GM18858 (cell line): ENCODE data around the gene KPNB1.

Experiments used
- ATAC-seq: cut with Tn5 transposase; IDR thresholded peaks from one replicate; pipeline ENCODE4 v1.9.1; 2021; ENCODE audit not compliant: unreplicated experiment

KPNB1 gene

DNA sequence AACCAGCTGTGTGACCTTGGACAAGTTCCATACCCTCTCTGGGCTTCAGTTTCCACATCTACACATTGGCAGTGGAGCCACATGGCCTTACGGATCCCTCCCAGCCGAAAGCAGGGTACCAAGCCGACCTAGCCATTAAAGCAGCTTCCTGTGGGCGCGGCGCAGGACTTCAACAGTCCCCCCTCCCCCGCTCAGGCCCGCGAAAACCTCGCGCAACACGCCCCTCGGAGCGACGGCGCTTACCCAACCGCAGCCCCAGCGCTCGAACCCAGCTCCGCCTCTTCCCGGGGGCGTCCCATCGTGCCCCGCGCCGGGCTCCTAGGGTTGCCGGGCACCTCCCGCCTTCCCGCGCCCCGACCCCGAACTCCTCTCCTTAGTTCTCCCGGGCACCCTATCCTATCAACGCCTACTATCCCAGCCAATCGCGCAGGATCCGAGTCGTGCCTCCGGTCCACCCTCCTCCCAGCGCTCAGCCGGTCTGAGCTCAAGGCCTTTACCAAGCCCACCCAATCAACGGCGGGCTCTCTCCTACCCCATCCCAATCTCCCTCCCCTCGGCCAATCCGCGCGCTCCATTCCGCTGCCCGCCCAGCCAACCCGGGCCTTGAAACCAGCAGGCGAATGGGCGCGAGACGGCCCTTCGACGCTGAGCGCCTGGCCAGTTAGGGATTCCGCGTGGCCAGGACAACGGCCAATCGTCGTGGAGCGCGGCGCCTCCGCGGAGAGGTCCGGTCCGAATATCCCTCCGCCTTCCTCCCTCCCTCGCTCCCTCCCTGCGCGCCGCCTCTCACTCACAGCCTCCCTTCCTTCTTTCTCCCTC lies at the start of gene KPNB1:
Gene KPNB1 (plus strand): TSS at position 767 of the 819 bp plus-strand sequence. CDS start 326 bp downstream, outside the sequence.
- peak; percentile 62 for ATAC-seq

DNA sequence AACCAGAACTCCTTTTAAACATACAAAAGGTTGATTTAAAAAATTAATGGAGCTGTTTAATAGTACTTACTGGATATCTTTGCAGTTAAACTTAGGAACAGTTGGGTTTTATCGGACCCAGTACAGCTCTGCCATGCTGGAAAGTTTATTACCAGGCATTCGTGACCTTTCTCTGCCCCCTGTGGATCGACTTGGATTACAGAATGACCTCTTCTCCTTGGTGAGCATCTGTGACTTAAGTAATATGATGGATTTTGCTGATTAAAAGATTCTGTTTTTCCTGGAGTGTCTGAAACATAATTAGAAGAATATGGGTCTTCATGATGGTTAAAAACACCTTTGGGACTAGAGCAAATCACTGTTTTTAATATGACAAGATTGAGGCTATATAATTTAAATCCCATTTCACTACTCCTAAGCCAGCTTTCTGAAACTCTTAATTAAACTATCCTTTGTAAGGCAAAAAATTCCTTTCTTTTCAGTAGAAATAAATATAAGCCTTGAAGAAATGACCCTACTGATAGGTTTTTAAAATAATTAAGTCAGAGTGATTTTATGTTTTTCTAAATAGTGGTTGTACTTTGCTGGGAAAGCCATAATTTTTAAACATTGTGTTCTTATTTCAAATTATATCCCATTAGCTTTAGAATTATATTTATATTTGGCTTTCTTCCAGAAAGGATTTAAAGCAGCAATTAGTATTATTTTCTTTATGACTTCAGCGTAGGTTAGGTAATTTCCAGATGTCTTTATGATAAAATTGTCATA lies 45.7 kb upstream of the KPNB1 start:
- no peak for ATAC-seq

DNA sequence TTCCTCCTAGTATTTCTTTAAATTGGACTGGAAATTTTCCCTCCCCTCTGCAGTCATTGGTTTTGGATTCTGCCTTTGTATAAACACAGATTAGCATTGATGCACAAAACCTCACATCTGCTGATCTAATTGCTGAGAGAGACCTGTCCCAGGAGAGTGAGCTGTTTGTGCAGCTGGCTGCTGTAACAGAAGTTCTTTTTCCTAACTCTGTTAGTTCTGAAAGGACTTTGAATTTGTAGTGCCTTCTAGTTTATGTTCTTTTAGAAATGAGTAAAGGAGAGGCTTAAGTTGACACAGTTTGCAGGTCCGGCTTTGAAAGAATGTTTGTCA lies 45.2 kb upstream of the KPNB1 start:
- no peak for ATAC-seq

DNA sequence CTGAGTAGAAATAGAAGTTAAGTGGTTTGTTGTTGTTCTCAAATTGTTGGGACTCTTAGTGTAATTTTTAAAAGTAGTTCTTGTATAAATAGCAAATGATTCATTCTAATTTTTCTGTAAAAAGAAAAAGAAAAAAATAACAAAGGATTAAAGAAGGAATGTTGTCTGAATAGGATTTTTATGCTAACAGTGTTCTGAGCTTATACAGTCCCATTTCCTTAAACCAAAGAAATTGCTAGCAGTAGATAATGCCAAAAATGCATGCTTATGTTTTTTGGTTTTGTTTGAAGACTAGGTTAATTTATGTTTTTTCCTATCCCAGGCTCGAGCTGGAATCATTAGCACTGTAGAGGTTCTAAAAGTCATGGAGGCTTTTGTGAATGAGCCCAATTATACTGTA lies 44.7 kb upstream of the KPNB1 start:
- no peak for ATAC-seq

DNA sequence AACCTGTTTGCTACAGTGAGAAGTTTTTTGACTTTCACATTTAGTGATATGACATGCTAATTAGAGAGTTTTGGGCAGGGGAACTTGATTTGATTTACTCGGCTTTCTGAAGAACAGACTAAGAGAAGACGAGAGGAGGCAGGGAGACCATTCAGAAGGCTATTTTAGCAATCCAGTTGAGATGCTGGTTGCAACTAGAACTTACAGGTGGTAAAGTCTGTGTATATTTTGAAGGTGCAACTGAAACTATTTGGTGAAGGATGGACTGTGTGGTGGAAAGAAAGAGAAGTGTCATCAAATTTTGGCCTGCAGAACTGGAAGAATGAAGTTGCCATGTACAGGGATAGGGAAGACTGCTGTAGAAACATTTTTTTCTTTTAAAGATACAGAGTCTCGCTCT lies 42.2 kb upstream of the KPNB1 start:
- no peak for ATAC-seq

DNA sequence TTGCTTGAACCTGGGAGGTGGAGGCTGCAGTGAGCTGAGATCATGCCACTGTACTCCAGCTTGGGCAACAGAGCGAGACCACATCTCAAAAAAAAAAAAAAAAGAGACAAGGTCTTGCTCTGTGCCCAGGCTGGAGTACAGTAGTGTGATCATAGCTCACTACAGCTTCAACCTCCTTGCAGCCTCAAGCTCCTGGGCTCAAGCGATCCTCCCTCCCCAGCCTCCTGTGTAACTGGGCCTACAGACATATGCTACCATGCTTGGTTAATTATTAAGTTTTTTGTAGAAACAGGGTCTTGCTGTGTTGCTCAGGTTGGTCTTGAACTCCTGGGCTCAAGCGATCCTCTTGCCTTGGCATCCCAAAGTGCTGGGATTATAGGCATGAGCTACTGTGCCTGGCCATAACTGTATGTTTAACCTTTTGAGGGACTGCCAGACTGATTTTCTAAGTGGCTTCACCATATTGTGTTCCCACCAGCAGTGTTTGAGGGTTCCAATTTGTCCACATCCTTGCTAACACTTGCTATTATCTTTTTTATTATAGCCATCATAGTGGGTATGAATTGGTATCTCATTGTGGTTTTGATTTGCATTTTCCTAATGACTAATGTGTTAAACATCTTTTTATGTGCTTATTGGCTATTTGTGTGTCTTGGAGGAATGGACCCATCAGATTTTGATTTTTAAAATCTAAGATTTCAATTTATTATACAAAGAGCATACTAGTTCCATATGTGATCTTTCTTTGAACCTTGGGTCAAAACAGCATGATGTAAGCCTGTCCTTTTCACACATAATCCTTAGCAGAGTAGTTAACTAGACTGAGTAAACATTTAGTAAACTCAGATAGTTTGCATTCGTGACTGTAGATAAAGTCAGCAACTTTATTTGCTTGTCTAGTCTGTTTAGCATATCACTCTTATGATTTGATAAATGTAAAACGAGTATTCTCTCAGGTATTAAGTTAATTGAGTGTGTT lies 38.1 kb upstream of the KPNB1 start:
- ATAC-seq, result no peak

DNA sequence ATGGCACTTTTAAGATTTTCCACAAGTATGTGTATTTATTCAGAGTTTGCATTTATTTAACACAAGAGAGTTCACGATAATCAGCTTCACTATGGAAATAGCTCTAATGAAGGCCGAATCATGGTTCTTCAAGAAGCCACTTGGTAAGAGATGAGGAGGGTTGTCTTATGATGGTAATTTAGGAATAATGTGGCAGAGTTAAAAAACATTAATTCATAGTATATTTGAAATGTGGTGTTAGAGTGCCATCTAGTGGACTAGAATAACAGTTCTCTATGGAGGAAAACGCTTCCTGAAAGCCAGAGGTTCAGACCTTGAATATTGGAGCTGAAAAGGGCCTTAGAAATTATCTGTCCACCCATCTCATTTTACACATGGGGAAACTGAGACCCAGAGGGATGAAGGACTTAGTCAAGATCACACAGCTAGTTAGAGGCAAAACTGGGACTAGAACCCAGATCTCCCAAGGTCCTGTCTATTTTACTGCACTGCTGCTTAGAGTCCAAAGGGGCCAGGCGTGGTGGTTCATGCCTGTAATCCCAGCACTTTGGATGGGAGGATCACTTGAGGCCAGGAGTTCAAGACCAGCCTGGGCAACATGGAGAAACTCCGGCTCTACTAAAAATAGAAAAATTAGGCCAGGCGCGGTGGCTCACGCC lies 33.8 kb upstream of the KPNB1 start:
- ATAC-seq, result no peak

DNA sequence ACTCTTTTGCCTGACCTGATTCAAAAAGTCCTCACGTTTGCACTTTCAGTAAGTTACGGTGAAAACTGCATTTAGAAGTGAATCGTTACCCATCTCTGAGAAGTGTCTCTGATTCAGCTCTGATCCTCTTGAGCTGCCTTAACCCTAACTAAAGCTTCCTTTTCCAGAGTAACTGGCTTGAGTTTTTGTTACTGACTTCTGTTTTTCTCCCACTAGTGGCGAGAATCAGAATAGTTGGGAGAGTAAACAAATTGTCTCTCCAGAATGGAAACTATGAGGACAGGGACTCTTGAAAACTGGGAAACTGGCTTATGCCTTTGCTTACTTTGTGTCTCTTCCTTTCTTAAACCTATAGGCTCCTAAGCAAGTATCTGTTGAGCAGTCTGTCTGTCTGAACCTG lies 31.3 kb upstream of the KPNB1 start:
- ATAC-seq, result no peak

DNA sequence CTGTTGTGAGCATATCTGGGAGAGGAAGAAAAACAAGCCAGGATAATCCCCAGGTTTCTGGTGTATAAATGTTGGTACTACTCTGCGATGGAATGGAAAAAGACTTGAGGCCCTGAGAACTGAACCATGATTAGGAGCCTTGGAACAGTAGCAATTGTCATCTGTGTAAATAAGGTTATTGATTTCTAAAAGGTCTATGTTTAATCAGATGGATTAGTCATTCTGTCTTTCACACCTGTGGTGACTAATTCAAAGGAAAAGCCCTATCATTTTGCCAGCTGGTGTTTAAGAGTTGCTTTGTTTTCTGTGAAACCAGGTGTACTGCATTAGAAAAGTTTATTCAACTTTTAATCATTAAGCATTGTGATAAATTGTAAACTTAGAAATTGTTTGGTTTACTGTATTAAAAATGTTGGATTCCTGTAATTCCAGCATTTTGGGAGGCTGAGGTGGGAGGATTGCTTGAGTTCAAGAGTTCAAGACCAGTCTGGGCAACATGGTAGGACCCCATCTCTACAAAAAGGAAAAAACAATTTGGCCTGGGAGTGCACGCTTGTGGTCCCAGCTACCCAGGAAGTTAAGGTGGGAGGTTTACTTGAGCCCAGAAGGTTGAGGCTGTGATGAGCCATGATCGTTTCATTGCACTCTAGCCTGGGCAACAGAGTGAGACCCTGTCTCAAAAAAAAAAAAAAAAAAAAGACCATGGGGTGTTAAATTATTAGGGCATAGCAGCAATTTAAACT lies 29.0 kb upstream of the KPNB1 start:
- ATAC-seq, result no peak

DNA sequence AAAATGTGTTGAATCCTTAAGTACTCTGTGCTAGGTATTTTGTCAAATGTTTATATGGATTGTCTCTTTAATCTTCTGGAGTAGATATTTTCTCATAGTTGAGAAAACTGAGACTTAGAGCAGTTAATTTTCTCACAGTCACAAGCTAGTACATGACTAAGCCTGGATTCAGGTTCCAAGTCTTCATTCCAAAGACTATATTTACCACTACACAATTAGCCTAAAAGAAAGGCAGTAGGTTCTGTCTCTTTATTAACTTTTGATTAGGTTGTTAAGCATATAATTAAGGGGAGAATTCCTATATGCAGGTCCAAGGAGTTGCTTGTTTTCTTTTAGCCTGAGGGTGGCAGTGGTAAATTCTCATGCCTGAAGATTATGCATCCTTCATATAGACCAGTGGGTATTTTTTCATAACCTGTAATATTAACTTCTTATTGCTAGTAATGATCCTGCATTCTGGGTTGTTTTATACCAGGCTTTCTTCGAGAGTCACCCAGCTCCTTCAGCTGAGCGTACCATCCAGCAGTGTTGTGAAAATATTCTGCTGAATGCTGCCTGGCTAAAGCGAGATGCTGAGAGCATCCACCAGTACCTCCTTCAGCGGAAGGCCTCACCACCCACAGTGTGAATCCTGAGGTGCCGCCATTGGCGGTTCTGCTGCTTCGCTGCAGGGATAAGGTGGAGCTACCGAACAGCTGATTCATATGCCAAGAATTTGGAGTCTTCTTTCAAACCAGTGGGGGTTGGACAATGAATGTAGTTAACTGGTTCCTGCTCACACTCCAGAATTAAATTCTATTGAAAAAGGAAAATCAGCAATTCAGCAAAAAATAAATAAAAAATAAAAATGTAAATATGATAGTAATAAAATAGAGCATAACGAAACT lies 28.2 kb upstream of the KPNB1 start:
- no peak for ATAC-seq

DNA sequence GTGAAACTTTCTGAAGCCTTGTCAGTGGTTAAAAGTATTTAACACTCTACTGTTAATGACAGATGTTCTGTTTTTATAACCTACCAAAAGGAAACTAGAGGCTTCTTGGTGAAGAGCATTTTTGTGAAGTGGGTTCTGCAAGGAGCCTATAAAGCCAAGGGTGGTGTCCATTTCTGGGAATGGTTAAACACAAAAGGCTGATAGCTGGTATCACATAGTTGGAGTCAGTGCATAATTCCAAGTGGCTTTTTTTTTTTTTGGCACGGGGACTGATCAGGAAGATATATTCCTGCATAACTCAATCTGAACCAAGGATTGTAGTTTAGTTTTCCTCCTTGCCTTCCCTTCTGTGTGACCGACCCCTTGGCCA lies 27.6 kb upstream of the KPNB1 start:
- ATAC-seq, result no peak

DNA sequence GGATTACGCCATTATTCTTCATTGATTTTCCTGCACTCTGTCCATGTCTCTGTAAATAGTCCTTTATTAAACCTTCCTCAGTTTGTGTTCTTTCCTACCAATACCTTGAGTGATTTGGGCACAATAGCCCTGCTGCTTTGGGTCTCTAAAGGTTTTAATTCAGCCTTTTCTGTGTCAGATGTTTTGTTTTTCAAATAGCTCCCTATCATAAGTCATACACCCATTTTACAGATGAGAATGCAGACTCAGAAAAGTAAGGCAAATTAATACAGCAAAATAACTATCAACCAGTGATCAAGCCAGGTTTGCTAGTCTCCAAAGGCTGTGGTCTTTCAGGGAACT lies 25.0 kb upstream of the KPNB1 start:
- ATAC-seq, result no peak

DNA sequence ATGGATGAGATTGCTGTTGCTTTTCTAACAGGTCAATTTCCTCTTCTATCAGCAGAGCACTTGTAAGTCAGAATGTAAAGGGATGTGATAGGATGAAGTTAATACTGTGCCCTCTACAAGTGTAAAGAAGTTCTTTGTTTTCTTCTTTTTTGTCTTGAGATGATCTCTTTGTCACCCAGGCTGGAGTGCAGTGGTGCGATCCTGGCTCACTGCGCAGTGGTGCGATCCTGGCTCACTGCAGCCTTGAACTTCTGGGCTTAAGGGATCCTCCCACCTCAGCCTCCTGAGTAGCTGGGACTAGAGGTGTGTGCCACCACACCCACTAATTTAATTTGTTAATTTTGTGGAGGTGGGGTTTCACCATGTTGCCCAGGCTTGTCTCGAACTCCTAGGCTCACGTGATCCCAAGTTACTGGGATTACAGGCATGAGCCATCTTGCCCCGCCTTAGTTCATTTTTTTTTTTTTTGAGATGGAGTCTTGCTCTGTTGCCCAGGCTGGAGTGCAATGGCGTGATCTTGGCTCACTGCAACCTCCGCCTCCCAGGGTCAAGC lies 21.6 kb upstream of the KPNB1 start:
- no peak for ATAC-seq

DNA sequence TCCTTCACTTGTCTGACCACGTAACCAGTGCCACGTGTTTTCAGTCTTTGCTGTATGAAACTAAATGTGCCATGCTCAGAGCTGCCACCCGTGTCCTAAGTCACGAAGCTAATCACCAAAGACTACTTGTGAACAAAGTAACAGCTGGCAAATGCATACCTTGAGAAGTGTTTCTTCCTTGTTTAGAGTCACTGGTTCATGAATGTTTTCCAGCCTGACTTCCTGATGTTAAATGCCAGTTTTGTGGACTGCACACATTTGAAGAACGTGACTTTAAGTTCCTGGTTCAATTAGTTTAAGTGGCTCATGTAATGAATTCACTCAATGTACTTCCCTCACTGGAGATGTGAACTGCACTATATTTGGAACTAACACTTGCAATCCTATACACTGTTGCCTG lies 19.9 kb upstream of the KPNB1 start:
- ATAC-seq, result no peak

DNA sequence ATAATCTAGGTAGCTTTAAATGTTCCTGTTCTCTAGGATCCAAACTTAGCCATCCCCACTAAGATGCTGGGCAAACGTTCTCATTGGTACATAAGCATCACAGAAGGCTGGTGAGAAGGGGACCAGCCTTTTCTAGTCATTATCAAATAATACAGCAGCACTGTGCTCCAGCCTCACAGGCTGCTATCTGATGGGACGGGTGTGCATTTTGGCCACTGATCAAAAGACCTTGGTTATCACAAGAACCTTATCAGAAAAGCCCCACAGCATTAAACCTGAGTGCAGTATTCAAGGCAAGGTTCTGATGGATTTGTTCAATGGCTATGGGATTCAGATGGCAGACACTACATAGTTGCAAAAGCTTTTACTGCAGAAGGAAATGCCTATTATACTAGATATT lies 19.1 kb upstream of the KPNB1 start:
- no peak for ATAC-seq

DNA sequence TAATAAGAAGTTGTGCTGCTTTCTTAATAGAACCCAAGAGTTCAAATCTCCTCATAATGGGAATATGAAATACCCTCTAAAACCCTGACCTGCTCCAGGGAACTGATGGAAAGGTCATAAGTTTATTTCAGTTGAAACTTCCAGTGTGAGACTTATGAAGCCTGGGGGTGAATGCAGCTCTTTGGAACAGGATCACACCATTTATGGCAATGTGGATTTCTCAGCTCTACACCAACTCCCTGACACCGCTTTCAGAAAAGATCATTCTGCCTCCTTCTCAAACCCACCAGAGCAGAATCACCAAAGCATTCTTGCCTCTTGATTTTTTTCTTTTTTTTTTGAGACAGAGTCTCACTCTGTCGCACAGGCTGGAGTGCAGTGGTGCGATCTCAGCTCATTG lies 16.7 kb upstream of the KPNB1 start:
- no peak for ATAC-seq

DNA sequence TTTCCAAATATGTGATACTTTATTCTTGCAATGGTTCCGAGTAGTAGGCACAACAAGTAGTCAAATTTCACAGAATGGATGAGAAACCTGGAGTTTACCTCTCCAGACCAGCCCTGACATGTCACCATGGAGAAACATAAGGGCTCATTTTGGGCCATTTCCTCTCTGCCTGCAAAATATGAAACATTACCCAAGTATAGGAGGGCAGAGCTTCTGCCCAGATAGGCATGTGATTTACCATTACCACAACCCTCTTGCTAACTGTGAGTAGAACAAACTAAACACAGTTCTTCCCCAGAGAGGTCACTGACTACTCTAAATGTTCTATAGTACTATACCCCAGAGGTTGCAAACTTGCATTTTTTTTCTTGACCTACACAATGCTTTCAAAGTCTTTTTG lies 15.7 kb upstream of the KPNB1 start:
- ATAC-seq, result no peak

DNA sequence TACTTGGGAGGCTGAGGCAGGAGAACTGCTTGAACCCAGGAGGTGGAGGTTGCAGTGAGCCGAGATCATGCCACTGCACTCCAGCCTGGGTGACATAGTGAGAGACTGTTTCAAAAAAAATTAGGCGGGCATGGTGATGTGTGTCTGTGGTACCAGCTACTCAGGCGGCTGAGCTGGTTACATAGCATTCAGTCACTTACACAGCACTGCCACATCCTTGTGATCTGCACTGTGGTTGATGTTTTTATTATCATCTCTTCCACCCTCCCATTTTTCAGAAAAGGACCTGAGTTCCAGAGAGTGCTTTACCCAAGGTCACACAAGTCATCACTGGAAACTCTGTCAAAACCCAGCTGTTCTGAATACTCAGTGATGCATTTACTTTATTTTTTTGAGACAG lies 14.8 kb upstream of the KPNB1 start:
- no peak for ATAC-seq

DNA sequence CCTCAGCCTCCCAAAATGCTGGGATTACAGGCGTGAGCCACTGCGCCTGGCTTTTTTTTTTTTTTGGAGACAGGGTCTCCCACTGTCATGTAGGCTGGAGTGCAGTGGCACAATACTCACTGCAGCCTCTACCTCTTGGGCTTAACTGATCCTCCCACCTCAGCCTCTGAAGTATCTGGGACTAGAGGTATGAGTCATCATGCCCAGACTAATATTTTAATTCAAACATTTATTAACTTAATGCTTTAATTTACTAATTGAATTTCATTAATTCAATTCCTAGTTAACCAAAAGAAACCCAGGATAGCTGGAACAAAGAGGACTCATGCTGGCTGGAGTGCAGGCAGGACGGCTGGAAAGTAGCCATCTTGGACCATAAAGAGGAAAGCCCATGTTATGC lies 14.0 kb upstream of the KPNB1 start:
- ATAC-seq, result no peak
